Measurements from ENCODE around the gene STXBP2. TPM values are rescaled to one million over a fixed set of nuclear protein-coding genes. Genes with fewer than 3 reads are reported as not detected.

Gene STXBP2
- total and polyA plus RNA-seq, 4 donors: 80.3 to 455 (median 195) TPM

GRCh38 chr19:7676854-7677253 is 39.9 kb downstream of the STXBP2 start, which contains the start of gene MCEMP1:
Gene MCEMP1 (plus strand): TSS chr19:7677090. CDS start chr19:7677121, 31 bp downstream.
- no peak for ATAC-seq (ENCODE audit: insufficient read depth, low FRiP score)
- Histone ChIP-seq H3K9me3 (ENCODE audit: control insufficient read depth in 4 of 4, insufficient read depth in 3 of 4, low read length in 3 of 4) (peaks cover 0 to under 1% (median 0%) of the 10 kb centered on the region in 4 donors), H3K36me3 (ENCODE audit: control insufficient read depth in 4 of 4, insufficient read depth in 4 of 4, low read length in 4 of 4) (peaks cover 0 to 3% (median 0%) of the 10 kb centered on the region in 4 donors), H3K9ac (ENCODE audit: insufficient read depth in 1 of 2, low read length in 2 of 2) (no peak within 1 kb of the TSS), H3K4me3 (peak within 1 kb of the TSS; percentile 15), H3K4me1 (ENCODE audit: control insufficient read depth in 5 of 5, insufficient read depth in 5 of 5, low read length in 5 of 5) (peaks cover 0 to 8% (median 4%) of the 10 kb centered on the region in 5 donors), H3K27ac (ENCODE audit: low read depth in 1 of 2, low read length in 1 of 2) (peak within 1 kb of the TSS in 1 of 2 donors; percentile 55), H3K27me3 (ENCODE audit: control insufficient read depth in 3 of 3, insufficient read depth in 3 of 3, low read length in 2 of 3) (peaks cover 3 to 16% (median 7%) of the 10 kb centered on the region in 3 donors)
- DNase-seq: no peak
- TF ChIP-seq CTCF (IDR thresholded peaks at IDR 0.05; ENCODE audit: control extremely low read depth, extremely low read depth): no peak
- WGBS, 2 donors: 4 to 13% methylated on average over 10 of the region's 10 CpGs

- TF ChIP-seq CTCF (IDR thresholded peaks at IDR 0.05; ENCODE audit: control extremely low read depth, extremely low read depth): no peak
- Histone ChIP-seq H3K4me3 (peak overlapping the region; percentile 15), H3K27ac (ENCODE audit: low read depth in 1 of 2, low read length in 1 of 2) (peak overlapping the region in 1 of 2 donors; percentile 55), H3K9me3 (ENCODE audit: control insufficient read depth in 4 of 4, insufficient read depth in 3 of 4, low read length in 3 of 4) (no peaks in the 10 kb centered on the region), H3K27me3 (ENCODE audit: control insufficient read depth in 3 of 3, insufficient read depth in 3 of 3, low read length in 2 of 3) (peaks cover 0 to 12% (median 4%) of the 10 kb centered on the region in 3 donors), H3K4me1 (ENCODE audit: control insufficient read depth in 5 of 5, insufficient read depth in 5 of 5, low read length in 5 of 5) (peaks cover 0 to 12% (median 4%) of the 10 kb centered on the region in 5 donors), H3K36me3 (ENCODE audit: control insufficient read depth in 4 of 4, insufficient read depth in 4 of 4, low read length in 4 of 4) (peaks cover 0 to 8% (median 3%) of the 10 kb centered on the region in 4 donors), H3K9ac (ENCODE audit: insufficient read depth in 1 of 2, low read length in 2 of 2) (no peak overlapping the region)
- WGBS, 2 donors: 25 to 45% methylated on average over 12 of the region's 12 CpGs
- ATAC-seq (ENCODE audit: insufficient read depth, low FRiP score) (no peak), DNase-seq (no peak)
Observed at GRCh38 chr19:7677669-7678311, 40.9 kb downstream of the STXBP2 start.

- TF ChIP-seq CTCF (IDR thresholded peaks at IDR 0.05; ENCODE audit: control extremely low read depth, extremely low read depth): no peak
- ATAC-seq (ENCODE audit: insufficient read depth, low FRiP score): no peak
- no peak overlapping the region for H3K27ac ChIP-seq (ENCODE audit: low read depth in 1 of 2, low read length in 1 of 2)
Observed at GRCh38 chr19:7678971-7679751, 42.3 kb downstream of the STXBP2 start.

More at GRCh38 chr19:7678971-7679751, 42.3 kb downstream of the STXBP2 start:
- Histone ChIP-seq H3K9me3 (ENCODE audit: control insufficient read depth in 4 of 4, insufficient read depth in 3 of 4, low read length in 3 of 4) (no peaks in the 10 kb centered on the region), H3K4me1 (ENCODE audit: control insufficient read depth in 5 of 5, insufficient read depth in 5 of 5, low read length in 5 of 5) (peaks cover 0 to 12% (median 4%) of the 10 kb centered on the region in 5 donors), H3K4me3 (no peak overlapping the region), H3K27me3 (ENCODE audit: control insufficient read depth in 3 of 3, insufficient read depth in 3 of 3, low read length in 2 of 3) (peaks cover 0 to 8% (median 4%) of the 10 kb centered on the region in 3 donors), H3K36me3 (ENCODE audit: control insufficient read depth in 4 of 4, insufficient read depth in 4 of 4, low read length in 4 of 4) (peaks cover 0 to 14% (median 6%) of the 10 kb centered on the region in 4 donors), H3K9ac (ENCODE audit: insufficient read depth in 1 of 2, low read length in 2 of 2) (no peak overlapping the region)
- peak in 1 of 3 donors; percentile 16 for DNase-seq
- WGBS, 2 donors: 43 to 44% methylated on average over 30 of the region's 30 CpGs
